ENCODE results near the gene BMP8B.
"Not testable (repeated sequence)": the region's sequence is repeated elsewhere in the genome, so short reads cannot be mapped to it uniquely, and the experiment has no call there.

BMP8B gene, protein sequence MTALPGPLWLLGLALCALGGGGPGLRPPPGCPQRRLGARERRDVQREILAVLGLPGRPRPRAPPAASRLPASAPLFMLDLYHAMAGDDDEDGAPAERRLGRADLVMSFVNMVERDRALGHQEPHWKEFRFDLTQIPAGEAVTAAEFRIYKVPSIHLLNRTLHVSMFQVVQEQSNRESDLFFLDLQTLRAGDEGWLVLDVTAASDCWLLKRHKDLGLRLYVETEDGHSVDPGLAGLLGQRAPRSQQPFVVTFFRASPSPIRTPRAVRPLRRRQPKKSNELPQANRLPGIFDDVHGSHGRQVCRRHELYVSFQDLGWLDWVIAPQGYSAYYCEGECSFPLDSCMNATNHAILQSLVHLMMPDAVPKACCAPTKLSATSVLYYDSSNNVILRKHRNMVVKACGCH

DNA sequence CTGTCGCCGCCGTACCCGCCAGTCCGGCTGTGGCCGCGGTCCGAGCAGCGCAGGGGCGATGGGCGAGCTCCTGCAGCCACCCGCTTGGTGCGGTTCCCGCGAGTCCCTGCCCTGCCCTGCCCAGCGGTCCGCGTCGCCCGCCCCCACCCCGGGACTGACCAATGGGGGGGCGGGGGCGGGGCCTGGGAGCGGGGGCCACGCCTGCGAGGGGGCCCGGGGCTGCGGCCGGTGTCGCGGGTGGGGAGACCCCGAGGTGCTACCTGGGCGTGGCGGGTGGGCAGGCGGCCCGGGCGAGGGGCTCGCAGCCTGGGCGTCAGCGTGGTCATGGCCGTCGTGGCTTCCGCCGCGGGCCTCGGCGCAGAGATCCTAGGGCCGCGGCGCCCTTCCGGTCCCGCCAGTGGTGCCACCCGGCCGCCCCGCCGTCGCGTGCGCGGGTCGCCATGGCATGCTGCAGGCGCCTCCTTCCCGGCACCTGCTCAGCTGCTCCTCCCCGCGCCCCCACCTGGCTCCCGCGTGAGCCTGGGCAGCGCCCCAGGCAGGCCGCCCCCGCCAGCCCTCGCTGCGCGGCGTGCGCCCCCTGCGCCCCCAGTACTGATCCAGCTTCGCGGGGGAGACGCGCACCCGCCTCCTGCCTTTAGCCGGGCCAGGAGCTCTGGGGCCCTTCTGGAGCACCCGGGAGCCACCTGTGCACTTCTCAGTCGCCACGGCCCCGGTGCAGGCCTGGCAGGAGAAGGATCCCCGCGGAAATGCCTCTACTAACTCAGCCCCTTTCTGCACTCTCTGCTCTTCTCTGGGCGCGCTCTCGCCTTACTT is at the start of gene BMP8B:
Gene BMP8B, minus strand, starts transcription at position 108 of the 813 bp plus-strand sequence. CDS start 380 bp downstream, outside the sequence.
- ATAC-seq, result peak; percentile 73

DNA sequence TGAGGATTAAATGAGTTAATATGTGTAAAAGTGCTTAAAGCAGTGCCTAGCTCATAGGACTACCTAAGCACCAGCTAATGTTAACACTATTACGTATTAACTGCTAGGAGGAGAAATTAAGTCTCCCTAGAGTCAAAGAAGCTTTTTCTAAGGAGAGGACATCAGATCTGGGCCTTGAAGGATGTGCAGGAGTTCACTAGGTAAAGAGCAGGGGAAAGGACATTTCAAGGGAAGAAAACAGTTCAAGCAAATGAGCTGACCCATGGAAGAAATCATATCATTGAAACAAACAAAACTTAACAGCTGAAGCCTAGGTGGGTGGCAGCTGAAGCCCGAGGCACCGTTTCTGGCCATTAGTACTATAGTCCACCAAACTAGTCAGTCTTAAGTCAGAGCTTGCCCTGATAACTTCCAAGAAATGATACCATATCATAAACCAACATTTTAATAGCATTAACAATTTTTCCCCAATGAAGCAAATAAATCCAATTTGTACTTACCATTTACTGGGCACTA is 48.0 kb upstream of the BMP8B start:
- ATAC-seq, result no peak

DNA sequence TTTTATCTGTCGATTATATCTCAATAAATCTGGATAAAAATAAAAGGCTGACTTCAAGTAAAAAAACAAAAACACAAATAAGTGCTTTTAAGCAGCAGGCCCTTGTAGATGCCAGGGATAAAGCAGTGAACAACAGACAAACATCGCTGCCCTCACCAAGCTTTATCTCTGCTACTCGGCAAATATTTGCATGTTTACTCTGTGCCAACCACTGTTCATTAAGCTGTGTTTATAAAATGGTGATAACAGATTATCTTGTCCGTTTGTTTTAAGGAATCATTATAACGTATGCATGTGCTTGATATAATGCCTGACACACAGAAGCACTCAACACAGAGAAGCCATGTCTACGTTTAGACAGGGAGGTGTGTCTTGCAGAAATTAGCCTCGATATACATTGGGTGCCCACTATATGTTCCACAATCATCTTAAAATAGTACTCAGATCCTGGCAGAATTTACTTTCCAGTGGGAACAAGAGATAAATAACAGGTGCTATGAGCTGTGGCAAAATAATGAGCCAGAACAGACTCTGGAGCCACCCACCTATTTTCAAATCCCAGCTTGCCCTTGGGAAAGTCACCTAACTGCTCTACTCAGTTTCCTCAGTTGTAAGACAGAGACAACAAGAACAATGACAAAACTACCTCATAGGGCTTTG is 47.4 kb upstream of the BMP8B start:
- ATAC-seq, result no peak

DNA sequence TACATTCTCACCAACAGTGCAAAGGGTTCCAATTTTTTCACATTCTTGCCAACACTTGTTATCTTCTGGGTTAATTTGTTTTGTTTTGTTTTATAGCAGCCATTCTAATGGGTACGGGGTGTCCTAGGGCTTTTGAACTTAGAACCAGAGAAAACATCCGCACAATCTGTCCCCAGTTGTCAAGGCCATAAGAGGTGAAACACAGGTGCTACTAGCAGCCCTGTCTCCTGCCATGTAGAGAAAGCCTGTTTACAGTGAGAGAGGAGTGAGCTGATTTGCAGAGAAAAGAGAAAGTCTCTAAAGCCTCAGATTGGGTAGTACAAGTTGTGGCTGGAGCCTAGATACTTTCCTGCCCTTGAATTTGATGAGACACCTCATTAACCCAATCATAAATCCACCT is 46.4 kb upstream of the BMP8B start:
- no peak for ATAC-seq

DNA sequence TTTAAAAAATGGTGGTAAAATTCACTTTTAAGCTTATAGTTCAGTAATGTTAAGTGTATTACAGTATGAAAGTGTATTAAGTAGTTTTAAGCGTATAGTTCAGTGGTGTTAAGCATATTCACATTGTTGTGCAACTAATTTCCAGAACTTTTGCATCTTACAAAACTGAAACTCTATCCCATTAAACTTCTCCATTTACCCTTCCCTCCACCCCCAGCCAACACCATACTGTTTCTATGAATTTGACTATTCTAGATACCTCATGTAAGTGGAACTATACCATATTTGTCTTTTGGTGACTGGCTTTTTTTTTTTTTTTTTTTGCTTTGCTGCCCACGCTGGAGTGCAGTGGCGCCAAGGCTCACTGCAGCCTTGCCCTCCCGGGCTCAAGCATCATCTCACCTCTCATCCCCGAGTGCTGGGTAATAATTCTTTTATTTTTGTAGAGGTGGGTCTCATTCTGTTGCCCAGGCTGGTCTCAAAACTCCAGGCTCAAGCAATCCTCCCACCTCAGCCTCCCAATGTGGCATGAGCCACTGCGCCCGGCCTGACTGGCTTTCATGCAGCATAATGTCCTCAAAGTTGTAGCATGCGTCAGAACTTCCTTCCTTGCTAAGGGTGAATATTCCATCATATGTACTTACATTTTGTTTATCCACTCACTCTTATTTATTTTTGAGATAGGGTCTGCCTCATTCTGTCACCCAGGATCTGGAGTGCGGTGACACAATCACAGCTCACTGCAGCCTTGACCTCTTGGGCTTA is 45.1 kb upstream of the BMP8B start:
- no peak for ATAC-seq

DNA sequence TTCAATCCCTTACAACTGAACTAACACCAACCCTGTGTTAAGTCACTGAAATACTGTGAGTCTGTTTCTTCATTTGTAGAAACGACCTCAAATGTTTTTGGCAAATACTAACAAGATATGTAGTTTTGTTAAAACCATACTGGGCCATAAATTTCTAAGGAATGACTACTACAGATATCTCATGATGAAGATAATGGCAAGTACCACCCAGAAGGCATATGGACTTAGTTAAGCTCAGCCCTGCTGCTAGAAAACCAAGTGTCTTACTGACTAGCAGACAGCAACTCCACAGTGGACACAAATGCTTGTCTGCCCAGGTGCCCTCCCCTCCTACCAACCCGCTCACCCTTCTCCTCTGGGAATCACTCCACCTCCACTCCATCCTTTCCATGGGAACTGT is 44.5 kb upstream of the BMP8B start:
- ATAC-seq, result no peak

DNA sequence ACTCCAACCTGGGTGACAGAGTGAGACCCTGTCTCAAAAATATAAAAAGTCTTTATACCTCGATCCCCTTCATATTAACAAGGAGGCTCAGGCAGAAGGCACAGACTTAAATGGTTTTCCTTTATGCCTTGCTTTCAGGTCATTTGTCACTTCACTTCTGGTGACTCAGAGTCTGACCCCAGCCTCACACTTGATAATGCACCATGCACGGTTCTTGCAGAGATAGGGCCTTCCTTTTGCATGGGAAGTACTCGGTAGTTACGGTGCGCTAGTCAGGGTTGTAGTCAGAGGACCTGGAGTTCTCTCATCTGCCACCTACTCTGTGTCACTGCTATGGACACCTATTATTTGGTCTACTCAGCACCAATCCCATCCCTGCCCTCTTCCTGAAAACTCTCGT is 43.6 kb upstream of the BMP8B start:
- ATAC-seq, result no peak

DNA sequence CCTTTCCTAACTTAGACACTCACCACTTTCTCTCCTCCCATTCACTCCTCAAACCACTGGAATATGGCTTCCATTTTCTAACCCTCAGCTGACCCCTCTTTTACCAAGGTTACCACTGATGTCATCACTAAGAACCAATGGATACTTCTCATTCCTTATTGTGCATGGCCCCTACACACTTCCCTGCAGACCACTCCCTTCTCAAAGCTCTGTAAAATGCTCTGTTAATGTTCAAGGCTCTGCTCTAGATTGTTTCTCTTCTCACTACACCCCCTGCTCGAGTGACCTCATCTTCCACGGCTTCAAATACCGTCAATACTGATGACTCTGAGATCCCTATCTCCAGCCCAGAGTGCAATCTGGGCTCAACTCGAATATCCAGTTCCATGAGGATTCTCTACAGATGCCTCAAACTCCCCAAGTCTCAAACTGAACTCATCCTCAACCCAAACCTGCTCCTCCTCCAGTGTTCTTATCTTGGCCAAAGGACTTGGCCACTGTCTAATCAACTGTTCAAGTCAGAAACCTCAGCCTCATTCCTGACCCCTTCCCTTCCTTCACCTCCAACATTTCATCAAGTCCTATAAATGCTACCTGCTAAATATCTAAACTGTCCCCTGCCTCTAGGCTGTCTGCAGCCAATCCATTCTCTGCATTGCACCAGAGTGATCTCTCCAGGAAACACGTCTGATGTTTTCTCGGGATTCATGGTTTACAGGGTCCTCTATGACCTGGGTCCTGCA is 41.3 kb upstream of the BMP8B start:
- ATAC-seq, result no peak

DNA sequence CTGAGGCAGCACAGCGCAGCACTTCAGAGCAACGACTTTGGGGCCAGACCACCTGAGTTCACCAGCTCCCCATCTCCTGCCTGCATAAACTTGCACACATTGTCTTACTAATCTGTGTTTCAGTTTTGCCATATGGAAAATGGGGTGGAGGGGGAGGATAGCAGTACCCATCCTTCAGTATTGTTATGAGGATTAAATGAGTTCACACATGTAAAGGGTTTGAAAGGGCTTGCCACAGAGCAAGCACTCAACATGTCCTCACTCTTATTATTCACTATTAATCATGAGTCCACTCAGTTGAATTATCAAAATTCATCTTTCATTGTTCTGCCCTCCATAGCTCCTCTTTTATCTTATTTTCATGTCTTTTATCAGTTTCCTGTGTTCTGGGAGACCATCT is 40.1 kb upstream of the BMP8B start:
- no peak for ATAC-seq

DNA sequence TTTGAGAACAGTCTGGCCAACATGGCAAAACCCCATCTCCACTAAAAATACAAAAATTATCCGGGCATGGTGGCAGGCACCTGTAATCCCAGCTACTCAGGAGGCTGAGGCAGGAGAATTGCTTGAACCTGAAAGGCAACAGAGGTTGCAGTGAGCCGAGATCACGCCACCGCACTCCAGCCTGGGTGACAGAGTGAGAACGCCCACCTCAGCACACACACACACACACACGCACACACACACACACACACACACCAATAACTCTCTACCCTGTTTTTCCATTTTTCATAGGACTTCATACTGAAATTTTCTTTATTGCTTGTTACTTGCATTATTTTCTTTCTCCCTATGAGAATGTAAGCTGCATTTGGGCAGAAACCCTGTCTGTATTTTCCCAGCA is 39.6 kb upstream of the BMP8B start:
- ATAC-seq, result not testable (repeated sequence)

DNA sequence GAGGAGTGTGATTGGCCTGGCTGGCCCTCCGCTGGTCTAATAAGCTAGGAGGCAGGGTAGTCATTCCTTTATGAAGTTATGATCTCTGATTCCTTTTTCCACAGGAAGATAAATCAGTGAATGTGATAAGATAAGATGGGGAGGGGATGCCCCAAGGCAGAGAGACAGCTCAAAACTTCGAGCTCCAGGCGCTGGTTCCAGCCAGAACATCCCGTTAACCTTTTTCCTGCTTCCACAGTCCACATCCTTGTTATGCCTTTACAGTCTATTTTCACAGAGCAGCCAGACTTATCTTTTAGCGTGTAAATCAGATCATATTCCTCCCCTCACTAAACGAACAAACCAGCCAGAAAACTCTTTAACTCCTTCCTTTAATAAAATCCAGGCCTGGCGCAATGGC is 38.5 kb upstream of the BMP8B start:
- ATAC-seq, result no peak

DNA sequence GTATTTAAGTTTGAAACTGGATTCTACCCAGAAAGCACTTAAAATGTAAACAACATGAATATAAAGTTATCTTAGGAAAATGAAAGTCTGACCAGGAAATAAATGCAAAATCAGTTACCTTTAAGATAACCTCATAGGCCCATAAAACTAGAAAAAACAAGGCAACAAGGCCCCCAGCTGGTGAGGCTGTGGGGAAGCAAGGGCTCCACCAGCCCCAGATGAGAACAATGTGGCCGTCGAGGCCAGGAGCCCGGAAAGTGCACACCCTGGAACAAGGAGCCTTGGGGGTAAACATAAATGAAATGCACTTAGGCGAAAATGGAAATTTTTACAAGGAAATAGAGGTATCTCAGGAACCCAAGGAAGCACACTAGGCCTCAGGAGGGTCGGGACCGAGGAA is 37.9 kb upstream of the BMP8B start:
- no peak for ATAC-seq

DNA sequence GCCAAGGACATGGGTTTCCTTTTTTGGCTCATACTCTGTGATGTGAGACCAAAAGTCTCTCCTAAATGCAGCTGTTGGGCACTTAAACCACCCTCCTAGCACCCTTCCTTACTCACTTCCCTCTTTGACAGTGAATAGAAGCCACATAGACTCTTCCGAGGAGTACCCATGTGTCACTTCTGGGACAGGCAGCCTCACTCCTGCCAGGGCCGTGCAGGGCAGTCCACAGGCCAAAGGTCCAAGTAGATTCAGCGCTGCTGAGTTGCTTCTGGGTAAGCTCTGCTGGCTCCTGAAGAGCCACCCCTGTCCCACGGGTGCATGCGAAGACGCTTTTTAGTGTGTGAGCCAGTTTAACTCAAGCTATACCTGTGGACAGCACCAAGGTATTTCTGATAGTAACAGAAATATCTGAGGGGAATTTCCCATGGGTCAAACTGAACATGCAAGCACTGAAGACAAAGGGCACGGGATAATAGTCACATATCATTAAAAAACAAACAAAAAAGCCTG is 36.8 kb upstream of the BMP8B start:
- no peak for ATAC-seq

DNA sequence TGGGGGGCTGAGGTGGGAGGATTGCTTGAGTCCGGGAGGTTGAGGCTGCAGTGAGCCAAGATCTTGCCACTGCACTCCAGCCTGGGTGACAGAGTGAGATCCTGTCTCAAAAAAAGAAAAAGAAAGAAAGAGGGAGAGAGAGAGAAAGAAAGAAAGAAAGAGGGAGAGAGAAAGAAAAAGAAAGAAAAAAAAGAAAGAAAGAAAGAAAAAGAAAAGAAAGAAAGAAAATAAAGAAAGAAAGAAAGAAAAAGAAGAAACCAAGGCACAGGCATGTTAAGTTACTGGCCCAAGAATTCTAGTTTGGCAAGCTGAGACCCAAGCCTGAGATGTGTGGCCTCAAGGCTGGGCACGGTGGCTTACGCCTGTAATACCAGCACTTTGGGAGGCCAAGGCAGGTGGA is 34.8 kb upstream of the BMP8B start:
- not testable (repeated sequence) for ATAC-seq

DNA sequence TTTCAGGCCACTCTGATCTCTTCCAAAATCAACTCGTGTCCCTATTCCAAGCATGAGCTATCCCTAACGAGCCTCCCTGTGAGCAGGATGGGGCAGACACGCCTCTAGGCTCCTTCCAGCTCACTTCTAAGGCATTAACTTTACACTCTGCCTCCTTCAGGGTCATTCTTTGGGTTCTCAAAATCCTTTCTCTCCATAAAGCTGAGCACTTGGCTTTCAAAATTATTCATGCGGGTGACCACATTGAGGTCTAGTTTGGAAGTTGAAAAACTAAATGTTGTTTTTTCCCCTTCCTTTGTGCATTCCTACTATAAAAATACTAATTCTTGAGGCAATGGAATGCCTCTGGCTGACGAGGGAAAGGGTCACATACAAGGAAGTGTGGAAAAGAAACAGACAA is 33.5 kb upstream of the BMP8B start:
- no peak for ATAC-seq

DNA sequence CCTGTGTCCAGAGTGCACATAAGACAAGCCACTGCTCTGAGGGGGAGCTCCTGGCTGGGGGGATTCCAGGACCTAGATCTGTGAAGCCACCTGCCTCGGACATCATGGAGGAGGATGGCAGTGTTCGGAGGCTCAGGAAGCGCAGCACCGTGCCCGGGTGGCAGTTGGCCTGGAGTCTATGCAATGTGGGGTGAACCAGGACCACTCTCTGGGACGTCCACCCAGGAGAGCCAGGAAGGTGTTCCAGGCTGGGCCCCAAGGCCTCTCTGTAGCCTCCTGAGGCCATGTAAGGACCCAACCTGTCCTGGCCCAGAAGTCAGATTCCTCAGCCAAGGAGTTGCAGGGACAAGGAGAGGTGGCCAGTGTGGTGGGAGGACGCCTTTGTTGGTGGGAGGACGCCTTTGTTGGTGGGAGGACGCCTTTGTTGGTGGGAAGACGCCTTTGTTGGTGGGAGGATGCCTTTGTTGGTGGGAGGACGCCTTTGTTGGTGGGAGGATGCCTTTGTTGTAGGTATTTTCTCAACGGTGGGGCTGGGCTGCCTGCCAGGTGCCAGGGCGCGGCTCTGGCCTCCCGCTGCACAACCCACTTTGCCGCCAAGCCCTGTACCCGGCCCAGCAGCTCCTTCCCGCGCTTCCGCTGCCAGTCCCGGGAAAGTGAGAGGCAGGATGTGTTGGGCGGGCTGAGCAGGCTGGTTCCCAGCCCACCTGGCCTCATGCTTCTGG is 30.6 kb upstream of the BMP8B start:
- ATAC-seq, result no peak

DNA sequence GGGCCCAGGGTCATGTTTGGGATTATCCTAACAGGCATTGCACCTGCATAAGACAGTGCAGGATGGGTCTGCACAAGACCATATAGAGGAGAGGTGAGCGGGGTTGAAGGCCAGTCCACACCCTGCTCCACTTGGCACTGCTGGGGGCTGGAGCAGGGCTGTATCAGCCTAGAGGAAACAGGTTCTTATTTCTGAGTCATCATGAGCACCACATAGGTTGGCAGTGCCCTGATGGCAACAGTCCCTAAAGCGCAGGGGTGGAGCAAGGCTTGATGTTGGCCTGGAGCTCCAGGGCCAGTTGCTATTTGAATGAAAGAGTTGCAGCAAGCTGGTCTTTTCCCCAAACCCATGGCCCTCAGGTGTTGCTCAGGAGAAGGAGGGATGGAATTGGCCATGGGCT is 29.8 kb upstream of the BMP8B start:
- ATAC-seq, result no peak

DNA sequence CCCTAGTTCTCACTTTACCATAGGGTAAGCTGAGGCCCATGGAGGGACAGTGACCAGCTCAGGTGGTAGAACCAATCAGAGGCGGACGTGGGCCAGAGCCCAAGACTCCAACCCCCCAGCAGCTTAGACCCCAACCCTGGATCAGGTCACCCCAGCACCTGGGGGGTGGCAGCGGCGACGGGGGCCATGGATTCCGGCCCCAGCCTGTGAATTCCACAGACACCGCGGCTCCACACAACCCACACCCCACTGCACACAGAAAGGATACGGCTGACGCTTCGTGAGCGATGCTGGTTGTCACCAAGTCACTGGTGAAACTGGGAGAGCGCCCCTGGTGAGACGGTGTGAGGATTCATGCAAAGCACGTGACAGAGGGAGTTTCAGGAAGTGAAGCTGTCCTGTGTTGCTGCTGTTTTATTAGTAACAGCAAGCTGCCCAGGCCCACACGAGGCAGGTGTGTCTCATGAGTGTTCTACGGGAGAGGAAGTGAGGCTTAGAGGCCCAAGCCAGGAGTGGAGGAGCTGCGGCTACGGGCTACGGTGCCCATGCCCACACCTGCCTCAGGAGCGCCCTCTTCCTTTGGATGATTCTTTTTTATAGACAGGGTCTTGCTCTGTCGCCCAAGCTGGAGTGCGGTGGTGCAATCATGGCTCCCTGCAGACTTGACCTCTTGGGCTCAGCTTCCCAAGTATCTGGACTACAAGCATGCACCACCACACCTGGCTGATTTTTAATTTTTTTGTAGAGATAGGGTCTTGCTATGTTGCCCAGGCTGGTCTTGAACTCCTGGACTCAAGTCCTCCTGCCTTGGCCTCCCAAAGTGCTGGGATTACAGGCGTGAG is 28.6 kb upstream of the BMP8B start:
- peak; percentile 87 to 90 for ATAC-seq

DNA sequence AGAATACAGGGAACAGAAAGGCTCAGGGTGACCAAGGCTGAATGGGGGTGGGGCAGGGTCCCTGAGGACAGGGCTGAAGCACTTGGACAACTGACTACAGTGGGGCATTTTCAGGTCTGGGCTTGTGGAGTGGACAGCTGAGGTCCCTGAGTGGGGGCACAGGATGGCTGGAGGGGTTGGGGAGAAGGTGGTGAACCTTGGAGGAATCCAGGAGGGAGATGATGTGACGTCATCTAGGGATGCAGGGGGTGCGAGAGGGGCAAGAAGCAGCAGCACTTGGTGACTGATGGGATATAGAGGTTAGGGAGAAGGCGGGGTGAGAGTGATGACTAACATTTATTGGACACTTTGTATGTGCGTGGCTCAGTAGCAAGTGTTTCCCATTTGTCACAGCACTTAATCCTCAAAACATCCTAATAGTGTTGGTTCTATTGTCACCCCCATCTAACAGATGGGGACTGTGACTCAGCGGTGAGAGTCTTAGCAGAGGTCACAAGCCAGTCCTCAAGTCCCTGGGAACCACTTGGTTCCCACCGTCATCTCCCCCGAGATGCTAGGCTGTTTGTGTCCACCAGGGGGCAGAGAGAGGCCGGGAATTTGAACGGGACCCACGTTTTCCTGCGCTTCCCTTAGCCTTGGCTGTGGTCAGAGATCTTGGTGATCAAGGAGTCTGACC is 27.9 kb upstream of the BMP8B start:
- peak; percentile 69 to 76 for ATAC-seq
